RCC 7860 (cell line): ENCODE results near the gene MIR17HG.

Experiments used
- DNase-seq: peaks from one replicate; pipeline ENCODE4 v3.0.0-alpha.2; 2015; ENCODE audit warnings: low spot score
- FAIRE-seq: peaks from 2 replicates; lab custom pipeline; 2012; peaks lifted over from hg19 to GRCh38; lab: Jason Lieb, UNC

Gene MIR17HG

GRCh38 chr13:91368101-91368500, 20.6 kb downstream of the MIR17HG start:
- no peak for DNase-seq
- FAIRE-seq, result no peak

GRCh38 chr13:91368676-91369440, 21.4 kb downstream of the MIR17HG start:
- peak; percentile 8 for DNase-seq
- FAIRE-seq, result no peak

GRCh38 chr13:91369441-91369831, 21.9 kb downstream of the MIR17HG start:
- DNase-seq (peak; percentile 14), FAIRE-seq (no peak)

DNA sequence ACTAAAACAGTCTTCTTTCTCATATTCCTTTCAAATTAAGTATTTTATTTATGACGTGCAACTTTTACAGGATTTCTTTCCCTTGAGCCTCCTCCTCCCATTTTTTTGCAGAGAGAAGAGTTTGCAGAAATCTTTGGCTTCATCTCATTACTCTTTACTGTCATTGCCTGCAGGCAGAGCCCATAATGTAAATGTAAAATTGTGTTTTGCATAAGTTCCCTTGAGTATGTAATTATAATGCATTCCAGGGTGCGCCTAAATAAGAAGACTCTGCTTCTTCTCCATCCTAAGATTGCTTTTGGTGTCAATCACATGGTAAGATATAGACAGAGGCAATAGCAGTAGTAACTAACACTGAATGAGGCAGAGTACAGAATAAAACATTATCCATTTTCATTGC, 23.0 kb downstream of the MIR17HG start:
- no peak for FAIRE-seq

DNA sequence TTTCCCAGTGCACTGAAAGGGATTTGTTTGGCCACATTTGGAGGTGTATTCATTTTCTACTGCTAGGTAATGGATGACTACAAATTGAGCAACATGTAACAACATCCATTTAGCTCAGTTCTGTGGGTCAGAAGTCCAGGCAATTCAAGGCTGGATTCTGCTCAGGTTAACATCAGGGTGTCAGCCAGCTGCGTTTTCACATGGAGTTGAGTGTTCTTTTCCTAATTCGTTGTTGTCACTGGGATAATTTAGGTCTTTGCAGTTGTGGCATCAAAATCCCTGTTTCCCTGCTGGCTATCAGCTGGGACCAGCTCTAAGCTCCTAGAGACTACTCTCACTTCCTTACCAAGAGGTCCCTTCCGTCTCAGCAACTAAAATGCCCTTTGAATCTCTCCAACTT, 25.4 kb downstream of the MIR17HG start:
- no peak for FAIRE-seq
- DNase-seq, result no peak

More for the DNA sequence above, 23.0 kb downstream of the MIR17HG start:
- DNase-seq, result no peak

DNA sequence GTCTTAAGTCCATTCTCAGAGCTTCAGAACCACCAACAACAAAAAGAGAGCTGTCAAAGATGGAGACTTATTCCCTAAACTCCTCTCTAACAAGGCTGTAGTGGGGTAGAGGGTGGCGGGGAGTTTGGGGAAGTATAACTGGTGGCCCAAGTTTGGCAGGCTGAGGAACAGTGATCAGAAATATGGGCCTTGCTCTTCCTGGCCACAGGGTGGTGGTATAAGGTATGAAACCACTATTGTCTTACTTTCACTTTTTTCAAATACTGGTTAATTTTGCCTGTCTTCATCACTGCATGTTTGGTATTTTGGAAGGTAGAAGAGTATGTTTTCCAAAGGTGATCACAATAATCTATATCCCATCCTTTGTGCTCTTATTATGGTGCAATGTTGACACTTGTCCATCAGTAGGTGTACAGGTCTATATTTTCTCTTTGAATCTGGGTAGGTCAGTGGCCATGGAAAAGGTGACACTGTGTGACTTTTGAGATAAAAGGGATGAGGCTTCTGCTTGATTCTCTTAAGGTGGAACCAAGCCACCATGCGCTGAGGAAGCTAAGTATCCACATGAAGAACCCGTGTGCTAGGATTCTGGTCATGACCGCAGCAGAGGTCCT, 27.7 kb downstream of the MIR17HG start:
- FAIRE-seq (no peak), DNase-seq (no peak)

- DNase-seq (no peak), FAIRE-seq (no peak)
Observed at GRCh38 chr13:91381371-91381770, 33.9 kb downstream of the MIR17HG start.

- no peak for FAIRE-seq
Observed at GRCh38 chr13:91383836-91384235, 36.3 kb downstream of the MIR17HG start.

GRCh38 chr13:91384896-91385295, 37.4 kb downstream of the MIR17HG start:
- DNase-seq (no peak), FAIRE-seq (no peak)

More at GRCh38 chr13:91383836-91384235, 36.3 kb downstream of the MIR17HG start:
- DNase-seq, result no peak

- DNase-seq (no peak), FAIRE-seq (no peak)
Observed at GRCh38 chr13:91389186-91389585, 41.7 kb downstream of the MIR17HG start.

- no peak for DNase-seq
Observed at GRCh38 chr13:91397595-91397994, 50.1 kb downstream of the MIR17HG start.

DNA sequence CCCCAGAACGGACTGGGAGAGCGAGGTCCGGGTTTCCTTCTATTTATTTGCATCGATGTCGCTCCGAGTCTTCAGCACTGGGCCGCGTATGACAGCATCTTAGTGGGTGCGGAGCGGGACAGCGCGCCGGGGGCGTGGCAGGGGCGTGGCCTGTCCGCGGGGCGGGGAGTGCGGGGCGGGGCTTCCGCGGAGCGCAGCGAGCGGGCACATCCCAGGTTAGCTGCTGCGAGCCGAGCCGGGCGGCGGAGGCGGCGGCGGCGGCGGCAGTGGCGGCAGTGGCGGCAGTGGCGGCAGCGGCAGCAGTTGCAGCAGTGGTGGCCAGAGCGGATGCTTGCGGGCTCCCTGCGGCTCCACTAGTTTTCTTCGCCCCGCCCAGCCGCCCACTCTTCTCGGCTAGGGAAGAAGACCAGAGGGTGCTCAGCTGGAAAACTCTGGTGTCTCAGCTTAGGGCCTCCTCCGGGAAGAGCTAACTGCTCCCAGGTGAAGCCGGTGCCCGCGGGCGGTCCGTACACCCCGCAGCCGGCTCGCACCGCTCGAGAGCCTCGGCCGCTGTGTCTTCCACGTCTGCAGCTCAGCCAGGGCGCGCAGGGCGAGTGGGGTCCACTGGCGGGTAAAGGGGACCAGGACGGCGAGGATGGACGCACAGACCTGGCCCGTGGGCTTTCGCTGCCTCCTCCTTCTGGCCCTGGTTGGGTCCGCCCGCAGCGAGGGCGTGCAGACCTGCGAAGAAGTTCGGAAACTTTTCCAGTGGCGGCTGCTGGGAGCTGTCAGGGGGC, 51.1 kb downstream of the MIR17HG start, which contains the start of gene GPC5:
GPC5 (plus strand) TSS at position 209 of the 776 bp plus-strand sequence.
- FAIRE-seq, result no peak
- peak; percentile 64 for DNase-seq

More at GRCh38 chr13:91397595-91397994, 50.1 kb downstream of the MIR17HG start:
- FAIRE-seq, result no peak

GRCh38 chr13:91399189-91400062, 51.9 kb downstream of the MIR17HG start:
- DNase-seq (no peak), FAIRE-seq (no peak)

DNA sequence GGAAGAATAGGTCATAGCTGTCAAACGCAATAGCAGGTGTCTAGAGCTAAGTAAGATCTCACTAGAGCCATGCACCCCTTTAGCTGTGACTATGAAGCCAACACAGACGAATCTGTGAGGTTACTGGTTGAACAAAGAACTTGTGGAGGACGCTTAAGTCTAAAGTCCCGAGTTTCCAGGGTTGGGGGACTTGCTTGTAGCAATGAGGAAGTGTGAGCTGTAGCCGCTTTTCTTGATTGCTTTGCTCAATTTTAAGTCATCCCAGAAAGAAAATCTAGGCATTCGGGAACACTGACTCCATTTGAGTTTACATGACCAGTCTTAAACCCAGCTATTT, 52.5 kb downstream of the MIR17HG start:
- no peak for FAIRE-seq
- no peak for DNase-seq

DNA sequence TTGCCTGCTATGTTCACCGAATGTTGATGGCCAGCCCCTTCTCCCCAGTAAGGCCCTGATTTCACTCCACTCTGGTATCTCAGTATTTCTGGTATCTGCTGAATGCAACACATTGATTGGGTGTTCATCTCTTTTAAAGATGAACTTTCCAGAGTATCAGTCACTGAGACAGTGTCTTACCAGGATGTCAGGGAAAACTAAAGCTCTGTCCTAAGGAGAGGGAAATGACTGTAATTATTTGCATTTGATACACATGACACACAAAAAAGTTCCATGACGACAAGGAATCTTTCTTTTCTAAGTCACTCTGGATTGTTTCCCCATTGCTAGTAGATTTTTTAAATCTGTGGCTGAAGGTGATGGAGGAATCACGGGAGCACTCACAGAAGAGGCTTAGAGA, 53.2 kb downstream of the MIR17HG start:
- FAIRE-seq (no peak), DNase-seq (no peak)

DNA sequence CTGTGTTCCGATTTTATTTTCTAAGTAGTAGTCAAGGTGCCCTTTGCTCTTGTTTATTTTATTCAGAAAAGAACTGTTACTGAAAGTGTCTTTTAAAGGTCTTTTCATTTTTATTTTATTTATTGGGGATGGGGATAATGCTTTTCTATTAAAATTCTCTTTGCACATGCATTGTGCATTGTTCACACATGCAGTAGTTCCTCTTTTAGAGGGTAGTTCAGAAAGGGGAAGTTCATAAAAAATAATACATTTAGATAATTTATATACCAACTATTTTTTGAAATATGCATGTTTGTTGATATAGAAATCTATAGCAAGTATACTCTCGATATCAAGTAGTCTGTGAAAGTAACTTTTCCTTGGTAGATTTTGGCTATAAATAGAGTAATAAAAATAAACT, 54.4 kb downstream of the MIR17HG start:
- FAIRE-seq, result no peak
- DNase-seq, result no peak
